Activated CD4-positive, alpha-beta T cell treated with anti-CD3 and anti-CD28 coated beads, Interleukin-2, Interleukin-4, amounts not matched to agents 100 ng/mL and 50 ng/mL, durations not matched to agents 16 hours and 8 hours (primary cell): ENCODE data around the gene WWC1.
"Not testable (repeated sequence)": the region's sequence is repeated elsewhere in the genome, so short reads cannot be mapped to it uniquely, and the experiment has no call there.

Experiments
- DNase-seq: peaks from one replicate; pipeline ENCODE4 v3.0.0-alpha.2; 2020; ENCODE audit warnings: low spot score

Gene WWC1

DNA sequence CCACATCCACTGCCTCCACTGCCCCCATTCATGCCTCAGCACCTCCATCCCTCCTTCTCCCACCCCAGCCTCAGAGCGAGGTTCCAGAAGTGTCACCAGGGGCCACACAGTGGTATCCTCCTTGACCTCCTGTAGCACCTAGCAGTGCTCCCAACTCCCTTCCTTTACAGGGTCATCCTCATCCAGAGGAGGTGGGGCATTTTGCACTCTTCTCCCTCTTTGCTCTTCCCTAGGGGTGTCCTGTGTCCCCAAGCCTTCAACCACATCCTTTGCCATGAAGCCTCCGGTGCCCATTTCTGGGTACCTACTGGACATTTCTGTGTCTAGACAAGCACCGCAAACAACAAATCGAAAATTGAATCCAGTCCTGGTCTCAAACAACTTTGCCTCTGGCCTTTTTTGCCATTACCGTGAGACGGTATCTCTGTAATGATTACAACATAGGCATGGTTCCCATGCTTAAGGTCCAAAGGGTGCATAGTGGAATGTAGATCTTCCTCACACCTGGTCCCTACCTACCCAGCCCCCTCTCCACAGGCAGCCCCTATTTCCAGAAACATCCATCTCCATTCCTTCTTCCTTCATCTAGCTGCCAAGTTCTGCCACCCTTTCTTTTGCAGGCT lies 17.6 kb downstream of the WWC1 start:
- DNase-seq, result no peak

DNA sequence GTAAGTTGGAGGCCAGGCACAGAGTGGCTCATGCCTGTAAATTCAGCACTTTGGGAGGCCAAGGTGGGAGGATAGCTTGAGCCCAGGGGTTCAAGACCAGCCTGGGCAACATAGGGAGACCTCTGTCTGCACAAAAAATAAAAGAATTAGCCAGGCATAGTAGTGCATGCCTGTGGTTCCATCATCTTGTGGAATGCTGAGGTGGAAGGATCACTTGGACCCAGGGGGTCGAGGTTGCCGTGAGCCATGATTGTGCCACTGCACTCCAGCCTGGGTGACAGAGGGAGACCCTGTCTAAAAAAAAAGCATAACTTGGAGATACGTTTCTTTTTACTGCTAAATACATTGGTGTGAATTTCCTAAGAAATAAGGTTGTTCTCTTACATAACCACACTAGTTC lies 19.1 kb downstream of the WWC1 start:
- DNase-seq, result not testable (repeated sequence)

DNA sequence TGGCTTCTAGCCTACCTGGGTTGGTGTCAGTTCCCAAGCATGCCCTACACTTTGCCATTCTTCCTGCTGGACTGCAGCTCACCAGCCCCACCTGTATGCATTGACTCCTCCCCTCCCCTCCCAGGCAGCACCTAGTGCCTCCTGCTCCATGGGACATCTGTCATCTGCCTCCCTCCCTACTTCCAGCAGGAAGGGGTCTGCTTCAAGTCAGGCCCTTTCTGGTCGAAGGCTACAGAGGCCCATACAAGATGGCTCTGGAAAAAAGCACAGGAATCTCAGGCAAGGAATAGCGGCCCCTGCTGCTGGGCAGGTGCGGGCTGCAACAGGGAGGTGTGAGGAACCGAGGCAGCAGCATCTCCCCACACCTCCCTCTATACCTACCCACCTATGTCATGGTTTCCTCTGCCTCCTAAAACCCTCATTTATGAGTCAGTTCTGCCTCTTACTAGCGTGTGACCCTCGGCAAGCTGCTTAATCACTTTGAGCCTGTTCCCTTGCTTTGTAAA lies 19.7 kb downstream of the WWC1 start:
- no peak for DNase-seq

DNA sequence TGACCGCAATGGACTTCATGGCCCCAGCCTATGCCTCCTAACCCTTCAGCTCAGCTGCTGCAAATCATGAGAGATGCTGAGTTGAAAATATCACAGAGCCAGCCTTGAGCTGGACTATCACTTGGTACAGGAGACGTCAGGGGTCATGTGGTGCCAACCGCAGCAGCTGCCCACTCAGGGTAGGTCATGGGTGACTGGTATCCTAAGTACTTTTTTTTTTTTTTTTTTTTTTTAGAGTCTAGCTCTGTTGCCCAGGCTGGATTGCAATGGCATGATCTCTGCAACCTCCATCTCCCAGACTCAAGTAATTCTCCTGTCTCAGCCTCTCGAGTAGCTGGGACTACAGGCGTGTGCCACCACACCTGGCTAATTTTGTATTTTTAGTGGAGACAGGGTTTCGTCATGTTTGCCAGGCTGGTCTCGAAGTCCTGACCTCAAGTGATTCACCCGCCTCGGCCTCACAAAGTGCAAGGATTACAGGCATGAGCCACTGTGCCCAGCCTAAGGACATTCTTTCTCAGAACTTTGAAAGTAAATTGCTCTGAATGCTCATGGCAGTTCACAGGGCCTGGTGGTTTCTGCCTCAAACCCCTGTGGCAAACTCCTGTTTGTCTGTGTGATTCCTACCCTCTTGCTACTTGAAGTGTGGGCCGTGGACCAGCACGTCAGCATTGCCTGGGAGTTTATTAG lies 21.3 kb downstream of the WWC1 start:
- DNase-seq, result no peak

DNA sequence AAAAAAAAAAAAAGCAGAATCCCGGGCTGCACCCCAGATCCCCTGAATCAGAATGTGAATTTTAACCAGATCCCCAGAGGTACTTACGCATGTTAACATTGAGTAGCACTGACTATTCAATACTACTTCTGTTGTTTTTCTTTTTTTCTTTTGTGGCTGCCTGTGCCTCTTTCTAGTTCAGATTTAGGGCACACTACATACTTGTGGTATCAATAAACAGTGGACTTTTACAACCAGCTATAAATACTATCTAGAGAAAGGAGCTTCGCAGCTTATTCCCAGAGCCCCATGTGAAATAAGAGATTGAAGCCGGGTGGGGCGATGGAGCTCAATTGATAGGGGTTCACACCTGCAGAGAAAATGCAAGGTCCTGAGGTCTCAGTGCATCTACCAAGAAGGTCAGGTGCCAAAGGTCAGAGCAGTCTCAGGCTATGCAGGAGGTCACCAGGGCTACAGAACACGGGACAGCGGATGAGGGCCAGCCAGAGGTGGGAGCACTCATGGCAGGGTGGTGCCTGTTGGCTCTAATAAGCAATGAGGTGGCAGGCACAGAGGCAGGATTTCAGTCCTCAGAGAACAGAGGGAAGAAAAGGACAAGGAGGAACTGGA lies 22.3 kb downstream of the WWC1 start:
- DNase-seq, result no peak

DNA sequence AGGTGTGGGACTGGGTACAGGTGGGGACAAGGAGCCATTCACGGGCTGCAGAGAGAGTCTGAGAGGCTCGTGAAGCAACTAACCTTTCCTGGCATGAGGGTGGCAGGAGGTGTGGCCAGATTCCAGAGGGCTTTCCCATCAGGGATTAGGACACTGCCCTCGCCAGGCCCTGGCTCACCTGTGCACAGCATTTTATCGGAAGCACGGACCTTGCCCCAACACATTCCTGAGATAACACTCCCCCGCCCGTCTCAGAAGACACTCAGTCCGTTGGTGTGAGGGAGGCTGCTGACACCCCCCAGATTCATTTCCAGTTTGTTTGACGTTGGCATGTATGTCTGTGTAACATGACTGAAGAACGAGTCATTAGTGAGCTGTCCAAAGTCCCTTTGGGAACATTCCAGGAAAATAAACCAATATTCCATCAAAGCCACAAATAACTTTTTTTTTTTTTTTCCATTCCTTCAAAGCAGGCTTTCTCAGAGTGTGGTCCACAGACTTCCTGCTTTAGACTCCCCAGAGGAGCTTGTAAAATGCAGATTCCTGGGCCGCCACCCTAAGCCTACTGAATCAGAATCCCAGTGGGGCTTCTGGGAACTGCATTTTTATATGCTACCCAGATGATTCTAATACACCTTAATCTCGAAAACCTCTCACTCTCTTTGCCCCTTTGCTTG lies 23.4 kb downstream of the WWC1 start:
- DNase-seq, result no peak

DNA sequence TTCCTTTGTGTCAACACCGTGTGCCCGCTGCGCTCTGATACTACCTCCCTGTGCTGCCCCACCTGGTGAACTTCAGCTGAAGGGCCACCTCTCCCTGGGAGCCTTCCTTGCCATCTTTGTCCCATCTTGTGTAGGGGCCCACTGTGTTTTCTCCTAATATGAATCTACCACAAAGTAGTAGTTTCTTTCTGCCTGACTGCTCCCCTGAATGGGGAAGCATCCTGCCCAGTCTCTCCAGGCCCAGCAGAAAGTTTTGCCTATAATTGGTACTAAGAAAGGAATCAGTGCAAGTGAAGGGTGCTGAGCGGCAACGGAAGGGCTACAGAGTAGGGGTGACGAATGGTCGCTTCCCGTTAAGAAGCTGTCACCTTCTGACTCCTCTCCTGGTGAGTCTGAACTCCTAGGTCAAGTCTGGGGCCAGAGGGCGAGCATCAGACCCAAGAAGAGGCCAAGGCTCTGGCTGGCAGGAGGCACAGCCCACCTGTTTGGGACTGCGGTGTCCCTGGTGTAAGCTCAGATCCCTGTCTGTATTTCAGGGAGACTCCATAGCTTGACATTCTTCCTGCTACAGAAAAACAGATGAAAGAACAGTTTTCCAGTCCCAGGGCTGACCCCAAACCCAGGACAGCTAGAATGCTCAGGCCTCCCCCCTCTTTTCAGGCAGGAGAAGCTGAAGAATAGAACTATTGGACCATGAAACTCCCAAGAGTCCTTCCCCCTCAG lies 24.1 kb downstream of the WWC1 start:
- no peak for DNase-seq

DNA sequence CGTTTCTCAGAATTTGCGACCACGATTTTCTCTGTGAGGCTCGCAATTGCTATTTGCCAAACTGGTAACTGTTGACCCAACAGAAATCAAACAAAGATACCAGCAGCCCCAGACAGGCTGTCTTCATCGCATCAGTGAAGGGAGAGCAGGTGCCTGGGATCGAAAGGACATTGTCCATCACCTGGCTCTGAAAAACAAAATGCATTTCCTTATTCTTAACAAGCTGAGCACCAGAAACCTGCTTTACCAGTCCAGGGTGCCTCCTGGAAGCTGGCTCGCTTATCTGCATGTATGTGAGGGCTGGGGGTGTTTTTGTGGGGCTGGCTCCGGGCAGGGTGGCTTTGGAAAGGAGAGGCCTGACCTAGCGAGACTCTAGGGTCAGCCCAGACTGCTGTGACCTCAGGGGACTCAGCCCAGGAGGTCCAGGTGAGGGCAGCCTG lies 24.7 kb downstream of the WWC1 start:
- no peak for DNase-seq

DNA sequence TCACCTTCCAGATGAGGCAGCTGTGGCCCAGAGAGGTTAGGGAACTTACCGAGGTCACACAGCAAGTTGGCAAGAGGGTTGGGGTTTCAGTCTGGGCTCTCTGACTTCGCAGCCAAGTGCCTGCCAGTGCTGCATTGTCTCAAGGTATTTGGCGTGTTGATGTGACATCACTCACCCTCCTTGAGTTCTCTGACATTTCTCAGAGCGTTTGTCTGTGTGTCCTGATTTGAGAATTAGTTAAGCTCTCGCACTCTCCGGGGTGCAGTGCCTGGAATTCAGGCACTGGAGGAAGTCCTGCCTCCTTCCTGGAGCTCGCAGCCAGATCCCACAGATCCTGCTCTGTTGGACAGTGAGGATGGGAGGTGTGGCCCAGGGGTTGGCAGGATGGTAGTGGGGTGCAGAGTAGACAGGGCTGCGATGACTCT lies 25.7 kb downstream of the WWC1 start:
- DNase-seq, result no peak

DNA sequence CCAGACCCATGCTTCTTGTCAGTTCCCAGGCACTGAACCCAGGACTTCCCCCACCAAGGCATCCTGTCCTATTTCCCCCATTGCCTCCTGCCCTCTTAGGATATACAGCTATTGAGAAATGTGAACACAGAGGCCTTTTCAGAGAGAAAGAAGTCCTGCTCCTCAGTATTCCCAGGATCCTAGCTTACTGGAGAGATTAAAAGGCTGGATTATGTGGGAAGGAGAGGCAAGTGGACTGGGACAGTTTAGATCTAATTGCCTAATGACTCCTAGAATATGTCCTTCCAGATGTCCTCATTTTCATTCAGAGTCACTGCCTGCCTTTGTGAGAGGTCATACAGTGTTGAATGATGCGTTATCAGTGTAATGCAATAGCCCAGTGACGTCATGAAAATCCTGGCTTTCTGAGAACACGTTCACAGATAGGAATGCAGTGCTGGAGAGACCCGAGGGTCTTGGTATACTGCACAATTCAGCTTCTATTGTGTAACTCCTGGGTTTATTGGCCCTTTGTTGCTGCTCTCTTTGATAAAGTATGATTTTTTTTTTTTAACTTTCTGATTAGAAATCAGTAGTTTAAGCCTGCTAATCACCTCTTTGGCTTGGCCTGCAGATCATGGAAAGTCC lies 26.2 kb downstream of the WWC1 start:
- DNase-seq, result no peak

DNA sequence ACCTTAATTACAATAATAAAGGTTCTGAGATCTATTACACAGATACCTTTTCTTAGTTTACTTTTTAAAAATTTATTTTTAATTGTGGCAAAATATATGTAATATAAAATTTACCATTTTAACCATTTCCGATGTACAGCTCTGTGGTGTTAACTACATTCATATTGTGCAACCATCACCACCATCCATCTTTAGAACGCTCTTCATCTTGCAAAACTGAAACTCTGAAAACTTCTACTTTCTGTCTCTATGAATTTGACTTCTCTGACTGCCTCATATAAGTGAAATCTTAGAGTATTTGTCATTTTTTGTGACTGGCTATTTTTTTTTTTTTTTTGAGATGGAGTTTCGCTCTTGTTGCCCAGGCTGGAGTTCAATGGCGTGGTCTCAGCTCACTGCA lies 26.8 kb downstream of the WWC1 start:
- DNase-seq, result no peak

DNA sequence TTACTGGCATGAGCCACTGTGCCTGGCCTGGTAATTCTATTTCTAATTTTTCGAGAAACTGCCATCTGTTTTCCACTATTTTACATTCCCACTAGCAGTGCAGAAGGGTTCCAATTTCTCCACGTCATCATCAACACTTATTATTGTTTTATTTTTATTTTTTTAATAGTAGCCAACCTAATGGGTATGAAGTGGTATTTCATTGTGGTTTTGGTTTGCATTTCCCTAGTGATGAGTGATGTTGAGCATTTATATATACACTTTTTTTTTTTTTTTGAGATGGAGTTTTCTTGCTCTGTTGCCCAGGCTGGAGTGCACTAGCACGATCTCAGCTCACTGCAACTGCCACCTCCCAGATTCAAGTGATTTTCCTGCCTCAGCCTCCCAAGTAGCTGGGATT lies 28.3 kb downstream of the WWC1 start:
- no peak for DNase-seq

DNA sequence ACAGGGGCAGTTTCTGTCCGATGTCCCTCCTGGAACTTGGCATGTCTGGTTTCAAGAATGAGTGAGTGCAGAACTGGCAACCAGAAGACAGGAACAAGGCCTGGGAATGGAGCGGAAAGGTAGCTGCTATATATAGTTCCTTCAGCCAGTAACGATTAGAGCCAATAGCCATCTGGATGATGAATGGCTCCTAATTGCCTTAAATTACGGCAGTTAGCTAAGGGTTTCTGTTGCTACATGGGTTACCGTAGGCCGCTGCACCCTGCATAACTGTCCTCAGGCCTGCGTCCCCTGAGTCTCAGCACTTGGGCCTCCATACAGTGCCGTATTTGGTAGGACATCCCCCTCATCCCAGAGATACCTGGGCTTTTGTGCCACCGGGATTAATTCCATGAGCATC lies 29.4 kb downstream of the WWC1 start:
- DNase-seq, result no peak

DNA sequence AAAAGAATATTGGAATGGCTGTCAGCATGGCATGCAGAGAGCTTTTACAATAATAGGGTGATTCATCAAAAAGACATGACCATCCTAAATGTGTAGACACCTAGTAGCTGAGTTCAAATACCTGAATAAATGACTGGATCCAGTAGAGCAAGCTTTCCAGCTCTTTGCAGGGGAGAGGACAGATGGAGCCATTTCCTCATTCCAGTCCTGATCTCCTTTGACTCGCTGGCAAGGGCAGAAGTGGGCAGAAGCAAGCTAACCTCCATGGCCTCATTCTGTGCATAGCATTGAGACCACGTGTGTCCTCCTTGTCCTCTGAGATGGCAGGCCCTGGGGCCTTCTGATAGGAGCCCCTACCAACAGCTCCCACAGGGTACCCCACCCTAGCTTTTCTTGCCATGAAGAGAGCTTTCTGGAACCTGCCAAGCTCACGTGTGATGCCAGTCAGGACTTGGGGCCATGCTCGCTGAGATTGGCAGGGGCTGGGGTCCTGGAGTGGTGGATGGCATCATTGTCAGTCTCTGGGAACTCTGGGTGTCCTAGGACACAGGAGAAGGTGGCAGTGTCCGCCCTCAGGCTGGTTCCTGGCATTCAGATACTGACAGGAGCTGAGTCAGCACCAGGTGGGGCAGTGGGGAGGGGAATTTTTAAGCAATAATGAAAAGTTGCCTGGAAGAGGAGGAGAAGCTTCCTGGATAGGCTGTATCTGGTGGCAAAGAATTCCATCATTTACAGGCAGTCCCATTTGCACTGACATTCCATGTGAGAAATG lies 33.6 kb downstream of the WWC1 start:
- no peak for DNase-seq

DNA sequence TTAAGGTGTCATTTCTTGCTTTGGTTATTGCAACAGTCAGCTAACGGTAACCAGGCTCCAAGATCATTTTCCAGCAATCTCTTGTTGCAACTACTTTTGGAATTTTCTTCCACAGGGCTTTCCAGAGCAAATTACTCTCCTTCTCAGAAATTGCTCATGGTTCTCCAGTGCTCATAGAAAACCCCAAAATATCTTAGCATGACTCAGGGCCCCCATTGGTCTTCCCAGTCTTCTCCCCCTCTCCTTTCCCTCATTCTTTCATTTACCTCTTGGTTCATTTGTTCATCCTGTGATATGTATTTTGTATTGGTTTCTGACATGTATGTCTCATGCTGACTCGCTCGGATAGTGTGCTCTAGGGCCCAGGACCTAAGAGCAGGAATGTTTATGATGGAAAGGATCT lies 35.6 kb downstream of the WWC1 start:
- no peak for DNase-seq

DNA sequence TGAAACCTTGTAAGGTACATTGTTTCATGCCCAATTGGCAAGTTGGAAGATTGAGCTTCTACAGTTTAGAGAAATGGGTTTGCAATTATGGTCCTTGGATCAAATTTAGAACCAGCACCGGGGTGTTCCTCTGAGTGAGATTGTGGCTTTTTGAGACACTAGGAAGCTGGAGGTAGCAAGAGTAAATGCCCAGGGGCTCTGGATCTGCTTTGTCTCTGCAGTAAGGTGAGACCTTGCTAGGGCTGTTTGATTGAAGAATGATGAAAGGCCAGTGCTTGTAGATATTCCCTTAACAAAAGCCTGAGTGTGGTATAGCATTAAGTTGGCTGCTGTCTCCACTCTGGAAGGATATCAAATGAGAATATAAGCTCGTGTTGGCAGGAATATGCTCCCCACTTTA lies 36.0 kb downstream of the WWC1 start:
- no peak for DNase-seq

DNA sequence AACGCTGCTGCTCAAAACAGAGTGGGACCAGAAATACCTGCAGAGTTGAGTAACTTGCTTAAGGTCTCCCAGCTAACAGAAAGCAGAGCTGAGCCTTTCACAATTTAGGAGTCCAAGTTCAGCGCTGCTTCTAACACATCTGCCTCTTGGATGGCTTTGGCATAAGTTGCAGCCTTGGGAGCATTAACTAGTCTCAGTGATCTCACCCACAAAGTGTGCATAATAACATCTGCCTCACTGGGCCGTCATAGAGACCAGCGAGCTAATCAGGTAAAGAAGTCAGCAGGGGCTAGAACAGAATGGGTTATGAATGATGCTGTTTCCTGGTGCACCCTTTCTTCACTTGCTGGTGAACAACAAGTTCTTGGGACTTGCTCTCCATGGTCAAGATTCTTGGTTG lies 36.5 kb downstream of the WWC1 start:
- no peak for DNase-seq

DNA sequence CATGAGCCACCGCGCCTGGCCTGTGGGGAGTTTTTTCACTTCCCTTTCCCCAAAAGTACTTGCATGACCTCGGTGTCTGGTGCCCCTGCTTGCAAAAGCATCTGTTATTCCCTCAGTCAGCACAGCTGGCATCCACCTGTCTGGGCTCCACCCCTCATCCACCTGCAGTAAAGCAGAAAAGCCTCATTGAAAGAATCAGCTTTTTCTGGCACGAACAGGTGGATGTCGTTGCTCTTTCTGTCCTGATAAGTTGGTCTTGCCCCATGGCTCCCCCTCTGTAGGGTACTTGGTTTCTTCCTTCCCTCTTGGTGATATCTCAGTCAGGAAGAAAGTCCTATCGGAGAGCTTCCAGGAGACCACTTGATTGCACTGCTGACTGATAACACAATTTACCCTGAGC lies 37.4 kb downstream of the WWC1 start:
- DNase-seq, result no peak

DNA sequence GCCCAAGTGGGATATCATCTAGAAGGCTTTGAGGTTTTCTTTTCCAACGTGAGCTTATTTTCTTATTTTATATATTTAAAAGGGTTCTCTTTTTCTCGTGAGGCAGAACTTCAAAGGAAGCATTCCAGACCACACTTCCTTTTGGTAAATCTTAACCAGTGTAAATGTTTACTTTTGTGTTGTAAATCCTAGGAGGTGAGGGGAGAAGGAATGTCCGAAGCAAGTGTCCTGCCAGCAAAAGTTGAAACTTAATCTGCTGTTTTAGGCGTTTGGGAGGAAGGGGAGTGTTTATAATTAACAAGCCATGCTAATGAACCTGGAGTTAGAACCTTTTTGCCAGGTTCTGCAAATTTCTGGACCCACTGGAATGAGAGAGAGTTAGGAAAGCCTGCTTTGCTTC lies 37.9 kb downstream of the WWC1 start:
- no peak for DNase-seq

DNA sequence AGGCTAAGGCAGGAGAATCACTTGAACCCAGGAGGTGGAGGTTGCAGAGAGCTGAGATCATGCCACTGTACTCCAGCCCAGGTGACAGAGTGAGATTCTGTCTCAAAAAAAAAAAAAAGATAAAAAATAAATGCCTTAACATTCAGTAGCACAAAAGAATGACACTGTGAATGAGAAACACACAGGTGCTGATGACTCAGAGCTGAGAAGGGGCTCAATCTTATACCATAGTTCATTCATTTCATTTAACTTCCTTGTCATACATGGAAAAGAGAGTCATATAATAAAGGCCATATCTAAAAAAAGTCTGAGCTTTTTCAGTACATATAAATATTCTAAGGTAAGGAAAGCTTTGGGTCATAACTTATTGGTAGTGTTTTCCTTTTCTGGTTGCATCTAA lies 40.6 kb downstream of the WWC1 start:
- no peak for DNase-seq

DNA sequence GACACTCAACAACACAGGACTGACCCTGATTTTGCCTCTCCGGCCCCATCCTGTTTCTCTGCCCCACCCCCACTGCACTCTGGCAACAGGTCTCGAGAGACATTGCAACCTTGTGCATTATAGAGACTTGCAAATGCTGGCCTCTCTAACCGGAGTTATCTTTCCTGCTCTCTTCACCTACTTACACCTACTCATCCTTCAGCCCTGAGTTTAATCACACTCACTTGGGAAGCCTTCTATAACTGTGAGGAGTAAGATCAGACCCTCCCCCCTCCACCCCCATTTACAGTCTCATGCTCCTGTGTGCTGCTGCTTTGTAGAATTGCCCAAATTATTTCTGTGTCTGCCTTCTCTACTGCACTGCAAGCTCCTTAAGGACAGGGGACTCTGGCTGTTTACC lies 42.8 kb downstream of the WWC1 start:
- DNase-seq, result no peak
